ENCODE results near the gene DLGAP1. TPM values are rescaled to one million over a fixed set of nuclear protein-coding genes. Genes with fewer than 3 reads are reported as not detected.

Gene DLGAP1
- total and polyA plus RNA-seq, 7 donors: 0.13 to 2.6 (median 1.3) TPM; not detected in 1

DNA sequence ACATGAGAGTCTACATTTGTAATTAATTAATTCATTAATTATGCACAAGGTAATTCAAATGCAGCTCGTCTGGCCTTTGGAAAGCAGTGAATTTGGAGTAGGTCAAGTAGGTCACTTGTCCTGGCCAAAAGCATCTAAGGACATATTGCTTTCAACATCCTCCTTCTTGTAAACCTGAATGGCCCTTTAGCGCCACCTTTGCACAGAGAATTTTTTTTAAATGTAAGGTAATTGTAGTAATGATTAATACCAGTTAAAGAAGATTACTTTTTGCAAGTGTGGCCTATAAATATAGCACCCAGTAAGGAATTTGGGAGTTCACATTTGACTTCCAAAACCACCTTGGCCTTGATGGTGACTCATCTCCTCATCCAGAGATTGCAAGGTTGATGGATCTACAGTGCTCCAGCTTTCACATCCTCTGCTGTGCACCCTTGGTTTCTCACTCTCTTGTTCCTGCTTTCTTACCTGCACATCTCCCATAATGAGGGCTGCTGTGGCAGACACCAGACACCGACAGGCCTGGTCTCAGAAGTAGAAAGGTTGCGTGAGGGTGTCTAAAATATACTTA is 523.5 kb downstream of the DLGAP1 start:
- no peak overlapping the region for H3K27ac ChIP-seq
- TF ChIP-seq POLR2AphosphoS5 (IDR thresholded peaks at IDR 0.05) (no peak), EP300 (IDR thresholded peaks at IDR 0.05) (no peak), POLR2A (IDR thresholded peaks at IDR 0.05) (no peak)
- TF ChIP-seq, protein P1, sequence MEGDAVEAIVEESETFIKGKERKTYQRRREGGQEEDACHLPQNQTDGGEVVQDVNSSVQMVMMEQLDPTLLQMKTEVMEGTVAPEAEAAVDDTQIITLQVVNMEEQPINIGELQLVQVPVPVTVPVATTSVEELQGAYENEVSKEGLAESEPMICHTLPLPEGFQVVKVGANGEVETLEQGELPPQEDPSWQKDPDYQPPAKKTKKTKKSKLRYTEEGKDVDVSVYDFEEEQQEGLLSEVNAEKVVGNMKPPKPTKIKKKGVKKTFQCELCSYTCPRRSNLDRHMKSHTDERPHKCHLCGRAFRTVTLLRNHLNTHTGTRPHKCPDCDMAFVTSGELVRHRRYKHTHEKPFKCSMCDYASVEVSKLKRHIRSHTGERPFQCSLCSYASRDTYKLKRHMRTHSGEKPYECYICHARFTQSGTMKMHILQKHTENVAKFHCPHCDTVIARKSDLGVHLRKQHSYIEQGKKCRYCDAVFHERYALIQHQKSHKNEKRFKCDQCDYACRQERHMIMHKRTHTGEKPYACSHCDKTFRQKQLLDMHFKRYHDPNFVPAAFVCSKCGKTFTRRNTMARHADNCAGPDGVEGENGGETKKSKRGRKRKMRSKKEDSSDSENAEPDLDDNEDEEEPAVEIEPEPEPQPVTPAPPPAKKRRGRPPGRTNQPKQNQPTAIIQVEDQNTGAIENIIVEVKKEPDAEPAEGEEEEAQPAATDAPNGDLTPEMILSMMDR (IDR thresholded peaks at IDR 0.05): no peak
- intact Hi-C loops (cut with DNase I): no loop called here
- 86 to 92% methylated on average over 4 of the region's 4 CpGs for WGBS, 2 donors
- H3K27me3 ChIP-seq: no peaks in the 10 kb centered on the region
- no peaks in the 10 kb centered on the region for H3K9me3 ChIP-seq
- H3K36me3 ChIP-seq: no peaks in the 10 kb centered on the region
- H3K4me1 ChIP-seq: no peaks in the 10 kb centered on the region
- no peak for DNase-seq
- H3K4me3 ChIP-seq: no peak overlapping the region

DNA sequence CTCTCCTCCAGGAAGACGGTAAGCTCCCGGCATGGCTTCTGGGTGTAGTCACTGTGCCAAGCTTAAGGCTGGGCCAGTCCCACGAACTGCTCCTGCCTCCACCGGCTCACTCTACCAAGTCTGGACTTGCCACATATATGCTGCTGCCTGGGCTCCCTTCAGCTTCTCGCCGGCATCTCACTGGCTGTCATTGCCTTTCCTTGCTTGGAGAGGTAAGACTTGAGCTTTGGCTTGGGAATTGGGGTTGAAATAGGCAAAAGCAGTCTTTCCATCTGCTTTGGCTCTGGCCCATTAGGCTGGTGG is 524.1 kb downstream of the DLGAP1 start:
- H3K4me1 ChIP-seq: no peaks in the 10 kb centered on the region
- H3K27ac ChIP-seq: no peak overlapping the region
- DNase-seq: no peak
- WGBS, 2 donors: 95 to 96% methylated on average over 6 of the region's 6 CpGs
- TF ChIP-seq EP300 (IDR thresholded peaks at IDR 0.05) (no peak), POLR2AphosphoS5 (IDR thresholded peaks at IDR 0.05) (no peak), POLR2A (IDR thresholded peaks at IDR 0.05) (no peak)
- TF ChIP-seq, protein P1 (IDR thresholded peaks at IDR 0.05): no peak
- H3K36me3 ChIP-seq: no peaks in the 10 kb centered on the region
- H3K4me3 ChIP-seq: no peak overlapping the region
- H3K9me3 ChIP-seq: no peaks in the 10 kb centered on the region
- intact Hi-C loops (cut with DNase I): no loop called here
- H3K27me3 ChIP-seq: no peaks in the 10 kb centered on the region

DNA sequence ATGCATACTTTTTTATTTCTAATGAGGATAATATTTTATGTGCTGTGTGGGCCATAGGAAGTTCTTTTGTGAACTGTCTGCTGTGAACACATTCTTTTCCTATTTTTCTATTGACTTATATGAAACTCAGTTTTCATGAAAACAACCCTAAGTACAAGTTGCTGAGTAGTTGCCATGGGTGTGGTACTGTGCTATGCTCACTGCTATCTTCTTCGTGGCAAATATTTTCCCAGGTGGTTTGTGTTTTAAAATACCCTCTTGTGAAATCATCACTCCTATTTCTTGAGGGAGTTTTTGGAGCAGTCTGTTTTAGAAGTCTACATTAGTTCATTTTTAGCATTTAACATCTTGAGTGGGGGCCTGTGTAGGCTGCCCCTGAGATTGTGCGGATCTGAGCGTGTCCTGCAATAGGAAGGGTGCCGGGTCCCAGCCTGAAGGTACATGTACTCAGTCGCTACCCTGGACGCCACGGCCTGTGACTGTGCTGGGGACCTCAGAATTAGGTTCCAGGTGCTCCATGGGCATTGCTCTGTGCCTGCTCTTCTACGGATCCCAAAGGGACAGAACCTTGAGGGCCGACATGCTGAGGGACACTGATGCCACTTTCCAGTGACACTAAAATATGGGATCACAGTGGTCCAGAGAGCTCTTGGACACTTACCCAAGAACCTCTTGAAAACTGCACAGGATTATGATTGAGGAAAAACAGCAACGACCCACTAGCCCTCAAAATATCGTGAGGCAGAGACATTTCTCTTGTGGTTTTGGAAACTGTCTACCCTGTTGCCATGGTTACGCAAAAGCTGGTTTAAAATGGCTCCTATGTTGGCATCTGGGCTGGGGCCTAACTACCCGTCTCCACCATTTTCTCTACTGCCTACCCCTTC is 524.7 kb downstream of the DLGAP1 start:
- H3K9me3 ChIP-seq: no peaks in the 10 kb centered on the region
- 93% methylated on average over 13 of the region's 13 CpGs for WGBS, 2 donors
- no peak overlapping the region for H3K4me3 ChIP-seq
- intact Hi-C loops (cut with DNase I): no loop called here
- H3K27me3 ChIP-seq: no peaks in the 10 kb centered on the region
- H3K4me1 ChIP-seq: no peaks in the 10 kb centered on the region
- no peak for TF ChIP-seq POLR2AphosphoS5 (IDR thresholded peaks at IDR 0.05)
- no peak for TF ChIP-seq EP300 (IDR thresholded peaks at IDR 0.05)
- no peak for TF ChIP-seq POLR2A (IDR thresholded peaks at IDR 0.05)
- TF ChIP-seq, protein P1 (IDR thresholded peaks at IDR 0.05): no peak
- no peak for DNase-seq
- H3K36me3 ChIP-seq: no peaks in the 10 kb centered on the region
- no peak overlapping the region for H3K27ac ChIP-seq

DNA sequence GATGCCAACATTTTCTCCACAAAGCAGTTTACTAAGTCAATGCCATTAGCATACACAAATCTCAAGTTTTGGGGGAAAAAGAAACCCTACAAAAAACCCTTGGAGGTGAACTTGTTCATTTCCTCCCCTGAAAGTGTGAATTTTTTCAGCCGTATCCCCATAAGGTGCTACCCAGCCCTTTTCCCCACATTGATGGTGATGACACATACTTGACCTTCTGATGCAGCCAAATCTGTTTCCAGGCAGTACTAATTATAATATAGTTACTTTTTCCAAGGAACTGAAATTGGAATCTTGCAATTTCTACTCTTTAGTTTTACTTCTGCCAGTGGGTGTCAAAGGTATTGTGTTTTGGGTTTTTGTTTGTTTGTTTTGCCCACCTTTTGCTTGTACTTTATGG is 530.7 kb downstream of the DLGAP1 start:
- no peaks in the 10 kb centered on the region for H3K27me3 ChIP-seq

More for the DNA sequence above, 530.7 kb downstream of the DLGAP1 start:
- Histone ChIP-seq H3K4me3 (no peak overlapping the region), H3K4me1 (no peaks in the 10 kb centered on the region), H3K36me3 (no peaks in the 10 kb centered on the region), H3K9me3 (no peaks in the 10 kb centered on the region), H3K27ac (no peak overlapping the region)
- TF ChIP-seq, protein P1 (IDR thresholded peaks at IDR 0.05): no peak
- TF ChIP-seq POLR2A (IDR thresholded peaks at IDR 0.05): no peak
- intact Hi-C loops (cut with DNase I): no loop called here
- WGBS, 2 donors: 87% methylated on average over 1 of the region's 1 CpG
- no peak for DNase-seq
